Stimulated activated naive CD8-positive, alpha-beta T cell treated with anti-CD3 and anti-CD28 coated beads, Interleukin-15, amount 100 ng/mL, for 72 hours (primary cell): ENCODE measurements around the gene SOX18.
"Not testable (repeated sequence)": the region's sequence is repeated elsewhere in the genome, so short reads cannot be mapped to it uniquely, and the experiment has no call there.

Experiments
- ATAC-seq: fragments of 150-1000 bp; cut with Tn5 transposase; 2 replicates; pipeline ENCODE4 v1.10.0; 2021; ENCODE audit warnings: mild to moderate bottlenecking, moderate library complexity
- DNase-seq, 2 donors: peaks; one replicate each; pipeline ENCODE4 v3.0.0; 2021 to 2022
- H3K27ac Mint-ChIP-seq, 2 donors: one replicate each; pipeline ENCODE4 v1.8.0; 2022; ENCODE audit warnings: mild to moderate bottlenecking in 2 of 2, mixed read lengths in 2 of 2, moderate library complexity in 2 of 2
- H3K27me3 Mint-ChIP-seq: one replicate; pipeline ENCODE4 v1.8.0; 2022; ENCODE audit warnings: mixed read lengths
- H3K4me1 Mint-ChIP-seq: one replicate; pipeline ENCODE4 v1.8.0; 2022; ENCODE audit warnings: mild to moderate bottlenecking, mixed read lengths
- H3K4me3 Mint-ChIP-seq, 2 donors: one replicate each; pipeline ENCODE4 v1.8.0; 2022; ENCODE audit warnings: mild to moderate bottlenecking in 2 of 2, mixed read lengths in 2 of 2, moderate library complexity in 1 of 2
- H3K9me3 Mint-ChIP-seq, 2 donors: one replicate each; pipeline ENCODE4 v1.8.0; 2022; ENCODE audit warnings: mixed read lengths in 2 of 2

The SOX18 gene

GRCh38 chr20:64021124-64021975 lies 28.1 kb downstream of the SOX18 start:
- DNase-seq, result no peak
- Mint-ChIP-seq H3K9me3 (no peaks in the 10 kb centered on the region), H3K4me3 (no peak overlapping the region), H3K27me3 (no peaks in the 10 kb centered on the region), H3K4me1 (peaks cover 9% of the 10 kb centered on the region), H3K27ac (no peak overlapping the region)
- ATAC-seq, result no peak

GRCh38 chr20:64015635-64016034 lies 33.8 kb downstream of the SOX18 start:
- peaks cover 27% of the 10 kb centered on the region for H3K4me1 Mint-ChIP-seq
- ATAC-seq (no peak), DNase-seq (no peak)
- H3K9me3 Mint-ChIP-seq, result no peaks in the 10 kb centered on the region
- H3K4me3 Mint-ChIP-seq, result no peak overlapping the region
- no peaks in the 10 kb centered on the region for H3K27me3 Mint-ChIP-seq
- H3K27ac Mint-ChIP-seq, result peak overlapping the region in 1 of 2 donors; percentile 6

- peaks cover 5 to 20% of the 10 kb centered on the region in 2 donors for H3K9me3 Mint-ChIP-seq
- peaks cover 42% of the 10 kb centered on the region for H3K4me1 Mint-ChIP-seq
- H3K27me3 Mint-ChIP-seq, DNase-seq: not testable (repeated sequence)
- peak overlapping the region; percentile 85 to 88 for H3K27ac Mint-ChIP-seq
- H3K4me3 Mint-ChIP-seq, result peak overlapping the region; percentile 63 to 75
- ATAC-seq, result peak; percentile 15
These were observed 36.9 kb downstream of the SOX18 start for GRCh38 chr20:64012385-64013154.

- Mint-ChIP-seq H3K4me1 (peaks cover 42% of the 10 kb centered on the region), H3K27me3 (no peaks in the 10 kb centered on the region), H3K27ac (peak overlapping the region; percentile 34 to 37), H3K4me3 (peak overlapping the region; percentile 44 to 68), H3K9me3 (peaks cover 5 to 20% of the 10 kb centered on the region in 2 donors)
- ATAC-seq (peak; percentile 55), DNase-seq (peak; percentile 12 to 34)
These were observed 38.1 kb downstream of the SOX18 start for GRCh38 chr20:64011366-64011779.

- peaks cover 5 to 20% of the 10 kb centered on the region in 2 donors for H3K9me3 Mint-ChIP-seq
- peak; percentile 71 for ATAC-seq
- DNase-seq, result peak in 1 of 2 donors; percentile 33
- H3K27me3 Mint-ChIP-seq, result no peaks in the 10 kb centered on the region
- peaks cover 42% of the 10 kb centered on the region for H3K4me1 Mint-ChIP-seq
- H3K27ac Mint-ChIP-seq, result peak overlapping the region in 1 of 2 donors; percentile 37
- peak overlapping the region; percentile 24 to 68 for H3K4me3 Mint-ChIP-seq
These were observed 38.7 kb downstream of the SOX18 start for GRCh38 chr20:64010711-64011237.

- Mint-ChIP-seq H3K4me1 (peaks cover 49% of the 10 kb centered on the region), H3K9me3 (peaks cover 5 to 20% of the 10 kb centered on the region in 2 donors), H3K27ac (peak overlapping the region; percentile 41 to 71), H3K27me3 (no peaks in the 10 kb centered on the region), H3K4me3 (peak overlapping the region; percentile 25 to 68)
- ATAC-seq, result peak; percentile 58
- DNase-seq, result peak in 1 of 2 donors; percentile 43
These were observed 39.5 kb downstream of the SOX18 start for GRCh38 chr20:64009811-64010387.

- Mint-ChIP-seq H3K4me1 (peaks cover 36% of the 10 kb centered on the region), H3K27ac (peak overlapping the region in 1 of 2 donors; percentile 69), H3K4me3 (no peak overlapping the region), H3K27me3 (no peaks in the 10 kb centered on the region), H3K9me3 (peaks cover 5 to 20% of the 10 kb centered on the region in 2 donors)
- ATAC-seq, result peak; percentile 37
- DNase-seq, result no peak
These were observed 42.5 kb downstream of the SOX18 start for GRCh38 chr20:64006902-64007301.

- H3K27me3 Mint-ChIP-seq, result no peaks in the 10 kb centered on the region
- H3K4me3 Mint-ChIP-seq, result no peak overlapping the region
- H3K9me3 Mint-ChIP-seq, result peaks cover 5 to 20% of the 10 kb centered on the region in 2 donors
- DNase-seq (no peak), ATAC-seq (no peak)
- H3K4me1 Mint-ChIP-seq, result peaks cover 35% of the 10 kb centered on the region
- no peak overlapping the region for H3K27ac Mint-ChIP-seq
These were observed 42.9 kb downstream of the SOX18 start for GRCh38 chr20:64006490-64006889.

- no peak overlapping the region for H3K4me3 Mint-ChIP-seq
- H3K4me1 Mint-ChIP-seq, result peaks cover 25% of the 10 kb centered on the region
- H3K27me3 Mint-ChIP-seq, result no peaks in the 10 kb centered on the region
- no peak for DNase-seq
- peaks cover 5 to 20% of the 10 kb centered on the region in 2 donors for H3K9me3 Mint-ChIP-seq
- peak; percentile 29 for ATAC-seq
- H3K27ac Mint-ChIP-seq, result no peak overlapping the region
These were observed 44.0 kb downstream of the SOX18 start for GRCh38 chr20:64005394-64005793.

- Mint-ChIP-seq H3K4me3 (no peak overlapping the region), H3K27me3 (no peaks in the 10 kb centered on the region), H3K9me3 (peaks cover 0 to 8% of the 10 kb centered on the region in 2 donors), H3K27ac (no peak overlapping the region), H3K4me1 (peaks cover 14% of the 10 kb centered on the region)
- DNase-seq (no peak), ATAC-seq (no peak)
These were observed 45.3 kb downstream of the SOX18 start for GRCh38 chr20:64003960-64004725.

GRCh38 chr20:64001607-64002011 lies 47.8 kb downstream of the SOX18 start:
- no peaks in the 10 kb centered on the region for H3K27me3 Mint-ChIP-seq
- peaks cover 7% of the 10 kb centered on the region for H3K4me1 Mint-ChIP-seq
- no peak overlapping the region for H3K4me3 Mint-ChIP-seq
- H3K27ac Mint-ChIP-seq, result peak overlapping the region in 1 of 2 donors; percentile 53
- ATAC-seq, result peak; percentile 72
- DNase-seq, result no peak
- H3K9me3 Mint-ChIP-seq, result no peaks in the 10 kb centered on the region

GRCh38 chr20:64000906-64001305 lies 48.5 kb downstream of the SOX18 start:
- no peak for ATAC-seq
- Mint-ChIP-seq H3K27me3 (no peaks in the 10 kb centered on the region), H3K4me1 (peaks cover 7% of the 10 kb centered on the region), H3K4me3 (no peak overlapping the region), H3K27ac (peak overlapping the region; percentile 74 to 78), H3K9me3 (no peaks in the 10 kb centered on the region)
- DNase-seq, result no peak
